ENCODE measurements around the gene TTC28. TPM values are rescaled to one million over a fixed set of nuclear protein-coding genes. Genes with fewer than 3 reads are reported as not detected.

TTC28 gene
- total RNA-seq, 1 donor from 2014 or later = 5.5 TPM

GRCh38 chr22:27952091-27952490 is 727.5 kb downstream of the TTC28 start:
- ATAC-seq = no peak

- ATAC-seq = no peak
These were observed 730.2 kb downstream of the TTC28 start for GRCh38 chr22:27949421-27949820.

GRCh38 chr22:27948569-27948968 is 731.1 kb downstream of the TTC28 start:
- no peak for ATAC-seq

- no peak for ATAC-seq
These were observed 732.2 kb downstream of the TTC28 start for GRCh38 chr22:27947448-27947847.

GRCh38 chr22:27941143-27941542 is 738.5 kb downstream of the TTC28 start:
- ATAC-seq = no peak

- no peak for ATAC-seq
These were observed 742.2 kb downstream of the TTC28 start for GRCh38 chr22:27937453-27937852.

- ATAC-seq = no peak
These were observed 743.7 kb downstream of the TTC28 start for GRCh38 chr22:27935897-27936296.

- ATAC-seq = no peak
These were observed 745.6 kb downstream of the TTC28 start for GRCh38 chr22:27934069-27934468.

GRCh38 chr22:27933186-27933983 is 746.3 kb downstream of the TTC28 start:
- ATAC-seq = no peak

GRCh38 chr22:27930331-27931060 is 749.1 kb downstream of the TTC28 start:
- peak; percentile 86 for ATAC-seq

Other genes with a start within 250 kb of the TTC28 start
- gene CHEK2, start 62.0 kb upstream of the TTC28 start, total RNA-seq = 14.9 TPM
- gene HSCB, start 62.2 kb upstream of the TTC28 start, total RNA-seq = 10.9 TPM
- gene CCDC117, start 92.9 kb upstream of the TTC28 start, total RNA-seq = 8.5 TPM
- gene XBP1, start 120.7 kb upstream of the TTC28 start, total RNA-seq = 107 TPM
- 6.4 TPM for gene ZNRF3, start 203.7 kb upstream of the TTC28 start, total RNA-seq